GM18909 (cell line): Measurements from ENCODE around the gene TMEM97.
A peak's percentile ranks its signal among the peaks of the same experiment; 100 is the strongest.
"Not testable (repeated sequence)": the region's sequence is repeated elsewhere in the genome, so short reads cannot be mapped to it uniquely, and the experiment has no call there.

Experiments
- ATAC-seq: cut with Tn5 transposase; IDR thresholded peaks from one replicate; pipeline ENCODE4 v1.9.1; 2021; ENCODE audit warnings: mild to moderate bottlenecking; ENCODE audit not compliant: unreplicated experiment, poor library complexity

Gene TMEM97

GRCh38 chr17:28335959-28336871, 17.2 kb downstream of the TMEM97 start:
- no peak for ATAC-seq

GRCh38 chr17:28338056-28338768, 19.2 kb downstream of the TMEM97 start:
- no peak for ATAC-seq

DNA sequence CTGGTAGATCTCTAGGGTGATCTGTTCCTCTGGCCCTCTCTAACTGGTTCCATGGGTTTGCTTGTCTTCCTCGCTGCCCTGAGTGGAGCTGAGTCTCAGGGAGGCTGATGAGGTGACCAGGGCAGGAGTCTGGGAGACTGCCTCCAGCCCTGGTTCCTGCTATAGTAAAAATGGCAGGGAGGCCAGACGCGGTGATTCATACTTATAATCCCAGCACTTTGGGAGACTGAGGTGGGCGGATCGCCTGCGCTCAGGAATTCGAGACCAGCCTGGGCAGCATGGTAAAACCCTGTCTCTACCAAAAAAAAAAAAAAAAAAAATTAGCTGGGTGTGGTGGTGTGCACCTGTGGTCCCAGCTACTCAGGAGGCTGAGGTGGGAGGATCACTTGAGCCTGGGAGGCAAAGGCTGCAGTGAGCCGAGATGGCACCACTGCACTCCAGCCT, 19.8 kb downstream of the TMEM97 start:
- ATAC-seq, result not testable (repeated sequence)

- no peak for ATAC-seq
These were observed 20.4 kb downstream of the TMEM97 start for GRCh38 chr17:28339431-28339830.

- ATAC-seq, result no peak
These were observed 21.4 kb downstream of the TMEM97 start for GRCh38 chr17:28340374-28340773.

DNA sequence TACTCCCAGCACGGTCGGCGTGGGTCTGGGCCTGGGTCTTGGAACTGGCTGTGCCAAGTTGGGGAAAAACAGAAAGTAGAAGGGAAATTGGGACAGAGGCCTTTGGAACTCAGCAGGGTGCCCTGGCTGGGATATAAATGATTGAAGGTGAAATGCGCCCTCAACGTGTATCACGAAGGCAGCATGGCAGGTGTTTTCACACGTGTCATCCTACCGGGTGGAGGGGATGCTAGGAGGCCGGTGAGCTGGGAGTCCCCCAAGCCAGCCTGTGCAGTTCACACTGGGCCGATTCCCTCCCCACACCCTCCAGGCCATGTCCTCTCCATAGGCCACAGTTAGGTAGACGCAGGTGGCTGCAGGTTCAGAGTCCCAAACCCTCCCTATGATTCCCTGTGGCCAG, 22.5 kb downstream of the TMEM97 start:
- ATAC-seq, result no peak

- no peak for ATAC-seq
These were observed 23.3 kb downstream of the TMEM97 start for GRCh38 chr17:28342313-28342712.

DNA sequence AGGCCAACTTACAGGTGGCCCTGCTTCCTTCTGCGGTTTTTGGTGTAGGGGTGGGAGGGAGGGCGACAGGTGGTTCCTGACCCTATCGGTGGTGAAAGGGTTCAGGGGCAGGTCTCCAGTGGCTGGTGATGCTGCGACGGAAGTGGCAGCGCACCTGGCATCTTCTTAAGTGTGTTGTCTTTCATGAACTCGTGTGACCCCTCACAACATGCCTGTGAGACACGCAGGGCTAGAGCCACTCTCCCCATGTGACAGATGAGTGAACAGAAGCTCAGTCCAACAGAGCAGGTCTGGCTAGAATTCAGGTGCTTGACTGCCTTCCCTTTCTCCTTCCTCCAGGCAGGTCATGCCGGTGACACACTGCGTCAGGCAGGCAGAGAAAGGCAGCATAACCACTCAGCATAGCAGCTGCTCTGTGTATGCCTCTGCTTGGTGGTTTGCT, 24.5 kb downstream of the TMEM97 start:
- no peak for ATAC-seq

DNA sequence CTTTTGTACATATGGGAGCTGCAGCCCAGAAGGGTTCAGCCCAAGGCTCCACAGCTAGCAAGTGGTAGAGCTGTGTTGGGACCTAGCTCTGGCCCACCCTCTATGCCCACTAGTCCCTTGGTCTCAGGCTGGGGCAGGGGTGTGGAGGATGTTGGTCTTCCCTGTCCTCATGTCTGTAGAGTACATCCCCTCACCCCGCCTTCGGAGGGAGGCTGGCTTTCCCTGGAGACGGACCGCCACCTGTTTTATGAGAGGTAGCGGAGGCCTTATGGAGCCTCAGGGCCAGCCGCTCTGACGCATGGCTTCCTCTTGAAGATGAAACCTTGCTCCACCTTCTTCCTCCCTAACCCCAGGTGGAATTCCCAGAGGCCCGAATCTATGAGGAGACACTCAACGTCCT, 25.0 kb downstream of the TMEM97 start:
- ATAC-seq, result no peak

DNA sequence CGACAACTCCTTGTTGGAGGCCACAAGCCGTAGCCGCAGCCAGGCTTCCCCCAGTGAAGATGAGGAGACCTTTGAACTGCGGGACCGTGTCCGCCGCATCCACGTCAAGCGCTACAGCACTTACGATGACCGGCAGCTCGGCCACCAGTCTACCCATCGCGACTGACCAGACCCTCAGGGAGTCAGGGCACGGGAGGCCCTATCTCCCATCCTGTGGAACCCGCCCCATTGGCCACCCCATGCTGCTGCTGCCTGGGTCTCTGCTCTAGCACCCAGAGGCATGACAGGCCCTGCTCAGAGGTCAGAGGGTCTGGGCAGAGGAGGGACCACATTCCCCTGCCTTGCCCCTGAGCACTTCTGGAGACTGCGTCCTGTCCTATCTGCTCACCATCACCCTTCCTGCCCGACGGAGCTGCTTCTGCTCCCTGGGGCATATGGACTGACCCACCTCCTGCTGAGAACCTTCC, 25.5 kb downstream of the TMEM97 start:
- ATAC-seq, result no peak

DNA sequence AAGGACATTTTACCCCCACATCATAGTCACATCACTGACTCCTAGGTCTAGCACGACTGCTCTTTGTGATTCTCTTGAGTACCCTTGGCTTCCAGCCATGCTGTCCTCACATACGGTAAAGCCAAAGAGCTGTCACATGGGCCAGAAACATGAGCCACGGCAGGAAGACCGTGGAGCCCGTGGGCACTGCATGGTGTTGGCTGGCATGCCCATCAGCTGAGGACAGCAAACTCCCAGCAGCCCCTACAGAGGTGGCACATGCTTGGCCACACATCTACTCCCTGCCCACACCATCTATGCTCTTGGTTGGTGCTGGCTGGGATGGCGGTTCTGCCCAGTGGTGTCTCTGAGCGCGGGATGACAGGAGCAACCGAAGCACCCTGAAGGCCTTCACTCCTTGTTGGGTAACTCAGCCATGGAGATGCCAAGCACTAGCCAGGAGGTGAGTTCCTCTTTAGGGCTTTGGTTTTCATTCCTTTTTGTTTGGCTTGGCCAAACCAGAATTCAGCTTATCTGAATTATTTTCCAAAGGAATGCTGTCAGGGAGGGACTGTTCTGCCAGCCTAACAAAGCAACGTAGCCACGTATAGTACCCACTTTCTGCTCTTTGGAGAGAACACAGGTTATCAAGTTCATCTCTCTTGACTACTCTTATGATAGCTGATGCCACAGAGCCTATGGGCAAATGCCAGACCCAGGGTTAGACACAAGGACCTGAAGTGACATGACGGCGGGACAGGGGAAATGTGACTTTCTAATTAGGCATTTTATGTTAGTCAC, 26.6 kb downstream of the TMEM97 start:
- ATAC-seq, result no peak

GRCh38 chr17:28346199-28346580, 27.2 kb downstream of the TMEM97 start:
- no peak for ATAC-seq

DNA sequence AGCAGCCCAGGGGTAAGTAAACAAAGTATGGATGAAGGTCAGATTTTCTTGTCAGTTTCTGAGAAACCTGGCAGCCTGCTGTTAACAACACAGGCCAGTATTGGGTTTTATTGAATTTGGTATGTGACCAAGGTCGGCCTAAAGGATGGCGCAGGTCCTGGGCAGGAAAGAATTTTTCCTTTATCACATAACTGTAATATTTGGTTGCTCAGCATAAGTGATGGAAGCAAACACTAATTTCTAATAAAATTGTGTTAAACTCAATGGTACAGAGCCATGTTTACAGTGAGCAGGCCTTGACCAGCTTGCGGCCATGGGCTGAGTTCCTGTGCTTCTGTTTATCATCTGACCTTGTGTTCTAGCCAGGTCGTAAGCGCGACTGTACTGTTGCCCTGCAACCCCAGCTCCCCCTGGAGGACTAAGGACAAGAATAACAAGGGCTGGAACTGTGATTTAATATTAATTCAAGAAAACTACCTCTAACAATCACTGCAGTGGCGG, 27.8 kb downstream of the TMEM97 start:
- ATAC-seq, result no peak

GRCh38 chr17:28347261-28347891, 28.4 kb downstream of the TMEM97 start:
- ATAC-seq, result no peak

DNA sequence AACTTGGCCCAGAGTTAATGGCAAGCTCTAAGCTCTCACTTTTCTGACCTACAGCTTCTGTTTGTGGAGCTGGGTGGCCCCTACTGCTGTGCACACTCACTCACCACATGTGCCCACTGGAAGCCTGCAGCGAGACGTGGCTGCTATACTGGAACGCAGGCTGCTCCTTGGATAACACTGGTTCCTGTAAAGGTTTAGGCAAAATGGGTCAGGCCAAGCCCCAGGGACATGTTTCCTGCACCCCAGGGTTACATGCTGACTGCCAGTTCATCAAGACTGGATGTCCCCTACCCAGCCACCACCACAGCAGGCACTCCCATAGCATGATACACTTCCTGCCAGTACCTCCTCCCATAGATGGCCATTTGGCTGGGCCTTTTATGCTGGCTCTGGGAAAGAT, 30.0 kb downstream of the TMEM97 start:
- ATAC-seq, result no peak

DNA sequence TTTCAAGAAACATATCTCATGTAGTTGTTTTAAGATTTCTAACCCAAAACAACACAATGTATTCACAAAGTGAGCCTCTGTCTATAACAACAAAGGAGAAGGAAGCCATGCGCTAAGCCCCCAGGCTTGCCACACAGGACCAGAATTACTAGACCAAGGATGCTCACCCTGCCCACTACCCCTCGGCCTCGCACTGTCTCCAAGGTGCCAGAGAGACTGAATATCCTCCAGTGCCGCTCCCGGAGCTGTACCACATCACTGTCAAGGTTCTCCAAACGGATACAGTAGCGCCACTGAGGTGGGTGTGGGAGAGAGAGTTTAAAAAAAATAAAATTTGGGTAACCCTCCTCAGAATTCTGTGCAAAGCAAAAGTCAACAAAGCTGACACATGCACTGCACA, 31.3 kb downstream of the TMEM97 start:
- no peak for ATAC-seq

GRCh38 chr17:28357061-28357900, 38.3 kb downstream of the TMEM97 start, which contains the start of gene POLDIP2:
Gene POLDIP2, minus strand, starts transcription at chr17:28357527. Its CDS starts 79 bp downstream, at chr17:28357448.
- ATAC-seq, result peak; percentile 97

DNA sequence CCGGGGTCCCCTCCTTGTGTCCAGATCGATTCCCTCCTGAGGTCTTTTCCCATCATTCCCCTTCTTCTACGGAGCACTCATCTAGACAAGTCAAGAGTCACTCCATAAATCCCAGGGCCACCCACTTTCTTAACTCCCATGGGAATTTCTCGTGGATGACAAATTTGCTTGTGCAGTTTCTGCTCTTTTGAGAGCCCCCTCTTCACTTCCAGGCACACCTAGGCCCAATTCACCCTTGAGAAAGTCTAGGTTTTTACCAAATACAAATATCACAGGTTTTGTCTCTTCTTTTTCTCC, 38.8 kb downstream of the TMEM97 start:
- ATAC-seq, result no peak

DNA sequence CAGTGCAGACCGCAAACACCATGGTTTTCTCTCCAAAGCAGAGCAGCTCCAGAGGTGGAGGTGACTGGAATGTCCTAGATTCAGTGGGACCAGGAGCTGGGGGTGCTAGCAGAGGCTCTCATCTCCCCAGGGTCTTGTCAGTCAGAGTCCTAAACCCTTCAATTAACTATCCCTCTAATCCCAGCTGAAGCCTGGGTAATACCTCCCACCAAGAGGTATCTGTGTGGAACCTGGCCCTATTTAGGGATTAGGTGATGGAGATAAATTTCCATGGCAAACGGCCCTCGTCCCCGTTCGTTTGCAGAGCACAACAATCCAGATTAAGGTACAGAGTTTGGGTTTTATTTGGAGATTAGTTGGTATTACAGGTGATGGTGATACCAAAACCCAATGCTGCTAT, 44.2 kb downstream of the TMEM97 start:
- no peak for ATAC-seq
